Skeletal muscle cell (primary cell): ENCODE data around the gene CEP85L.

ENCODE experiments used
- DNase-seq: peaks from one replicate; pipeline ENCODE4 v3.0.0-alpha.2; 2010; ENCODE audit warnings: low read depth
- H3K4me3 ChIP-seq: 2 replicates; pipeline ENCODE4 v1.5.1; 2011; ENCODE audit warnings: low read depth, mild to moderate bottlenecking, control low read depth, low read length, moderate library complexity

The CEP85L gene

DNA sequence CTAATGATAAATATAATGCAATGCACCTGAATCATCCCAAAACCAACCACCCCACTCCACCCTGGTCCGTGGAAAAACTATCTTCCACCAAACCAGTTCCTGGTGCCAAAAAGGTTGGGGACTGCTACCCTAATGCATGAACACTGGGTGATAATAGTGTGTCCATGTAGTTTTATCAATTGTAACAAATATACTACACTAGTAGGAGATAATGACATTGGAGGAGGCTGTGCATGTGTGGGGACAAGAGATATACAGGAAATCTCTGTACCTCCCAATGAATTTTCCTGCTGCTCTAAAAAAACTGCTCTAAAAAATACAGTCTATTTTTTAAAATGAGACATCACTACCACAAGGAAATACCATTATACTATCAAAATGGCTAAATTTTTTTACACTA is 20.5 kb downstream of the CEP85L start:
- no peak overlapping the region for H3K4me3 ChIP-seq
- DNase-seq: no peak

DNA sequence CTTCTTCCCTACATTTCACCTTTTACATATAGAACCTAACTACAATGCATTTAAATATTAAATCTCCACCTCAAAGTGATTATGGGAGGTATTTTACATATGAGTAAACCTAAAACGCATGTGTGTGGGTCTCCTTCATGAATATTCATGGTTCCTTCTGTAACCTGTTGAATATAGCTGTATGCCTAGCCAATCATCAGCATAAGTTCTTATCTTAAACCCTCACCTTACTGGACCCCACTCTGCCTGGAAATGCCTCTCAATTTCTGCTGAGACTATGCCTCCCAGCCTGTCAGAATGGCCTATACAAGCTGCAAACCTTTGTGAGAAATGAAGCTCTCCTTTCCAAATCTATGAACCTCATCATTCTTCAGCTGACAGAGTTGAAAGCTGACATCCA is 21.3 kb downstream of the CEP85L start:
- no peak overlapping the region for H3K4me3 ChIP-seq
- DNase-seq: no peak

DNA sequence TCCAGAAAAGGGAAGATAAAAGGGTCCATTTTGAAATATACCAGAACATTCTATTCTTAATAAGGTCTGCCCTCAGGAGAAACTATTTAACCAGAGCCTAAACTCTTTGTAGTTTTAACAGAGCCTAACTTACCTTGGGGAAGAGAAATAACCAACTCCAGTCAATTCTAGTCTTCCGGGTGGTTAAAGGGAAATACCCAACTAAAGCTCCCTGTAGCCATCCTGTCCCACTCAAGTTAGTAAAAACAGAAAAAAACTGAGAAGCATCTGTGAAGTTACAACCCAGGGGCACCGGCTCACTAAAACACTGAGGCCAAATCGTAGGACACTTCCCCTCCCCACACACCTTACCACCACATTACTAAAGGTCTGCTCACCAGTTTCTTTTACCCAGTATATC is 23.7 kb downstream of the CEP85L start:
- no peak overlapping the region for H3K4me3 ChIP-seq
- no peak for DNase-seq

DNA sequence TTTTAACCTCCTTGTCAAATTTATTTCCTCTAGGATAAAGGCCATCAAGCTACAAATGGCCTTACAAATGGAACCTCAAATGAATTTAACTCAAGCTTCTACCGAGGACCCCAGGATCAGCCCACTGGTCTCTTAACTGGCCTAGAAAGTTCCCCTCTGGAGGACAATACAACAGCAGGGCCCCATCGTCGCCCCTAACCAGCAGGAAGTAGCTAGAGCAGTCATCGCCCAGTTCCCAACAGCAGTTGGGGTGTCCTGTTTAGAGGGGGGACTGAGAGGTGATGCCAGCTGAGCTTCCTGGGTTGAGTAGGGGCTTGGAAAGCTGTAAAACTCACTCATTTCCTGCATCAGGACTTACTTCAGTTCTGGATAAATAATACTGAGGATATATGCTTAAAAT is 25.6 kb downstream of the CEP85L start:
- H3K4me3 ChIP-seq: no peak overlapping the region
- no peak for DNase-seq

DNA sequence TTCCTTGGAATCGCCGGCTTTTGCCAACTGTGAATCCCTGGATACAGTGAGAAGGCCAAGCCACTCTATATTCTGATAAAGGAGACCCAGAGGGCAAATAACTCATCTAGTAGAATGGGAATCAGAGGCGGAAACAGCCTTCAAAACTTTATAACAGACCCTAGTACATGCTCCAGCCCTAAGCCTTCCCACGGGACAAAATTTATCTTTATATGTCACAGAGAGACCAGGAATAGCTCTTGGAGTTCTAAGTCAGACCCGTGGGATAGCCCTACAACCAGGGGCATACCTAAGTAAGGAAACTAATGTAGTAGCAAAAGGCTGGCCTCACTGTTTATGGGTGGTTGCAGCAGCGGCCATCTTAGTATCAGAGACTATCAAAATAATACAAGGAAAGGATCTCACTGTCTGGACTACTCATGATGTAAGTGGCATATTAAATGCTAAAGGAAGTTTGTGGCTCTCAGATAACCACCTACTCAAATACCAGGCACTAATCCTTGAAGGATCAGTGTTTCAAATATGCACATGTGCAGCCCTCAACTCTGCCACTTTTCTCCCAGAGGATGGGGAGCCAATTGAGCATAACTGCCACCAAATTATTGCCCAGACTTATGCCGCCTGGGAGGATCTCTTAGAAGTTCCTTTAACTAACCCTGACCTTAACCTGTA is 29.5 kb downstream of the CEP85L start:
- DNase-seq: no peak
- no peak overlapping the region for H3K4me3 ChIP-seq

DNA sequence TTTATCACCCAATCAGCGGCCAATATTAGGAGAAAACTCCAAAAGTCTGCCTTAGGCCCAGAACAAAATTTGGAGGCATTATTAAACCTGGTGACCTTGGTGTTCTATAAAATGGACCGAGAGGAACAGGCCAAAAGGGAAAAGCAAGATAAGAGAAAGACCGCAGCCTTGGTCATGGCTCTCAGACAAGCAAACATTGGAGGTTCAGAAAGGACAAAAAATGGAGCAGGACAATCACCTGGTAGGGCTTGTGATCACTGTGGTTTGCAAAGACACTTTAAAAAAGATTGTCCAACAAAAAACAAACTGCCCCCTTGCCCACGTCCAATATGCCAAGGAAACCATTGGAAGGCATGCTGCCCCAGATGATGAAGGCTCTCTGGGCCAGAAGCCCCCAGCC is 31.2 kb downstream of the CEP85L start:
- DNase-seq: no peak

DNA sequence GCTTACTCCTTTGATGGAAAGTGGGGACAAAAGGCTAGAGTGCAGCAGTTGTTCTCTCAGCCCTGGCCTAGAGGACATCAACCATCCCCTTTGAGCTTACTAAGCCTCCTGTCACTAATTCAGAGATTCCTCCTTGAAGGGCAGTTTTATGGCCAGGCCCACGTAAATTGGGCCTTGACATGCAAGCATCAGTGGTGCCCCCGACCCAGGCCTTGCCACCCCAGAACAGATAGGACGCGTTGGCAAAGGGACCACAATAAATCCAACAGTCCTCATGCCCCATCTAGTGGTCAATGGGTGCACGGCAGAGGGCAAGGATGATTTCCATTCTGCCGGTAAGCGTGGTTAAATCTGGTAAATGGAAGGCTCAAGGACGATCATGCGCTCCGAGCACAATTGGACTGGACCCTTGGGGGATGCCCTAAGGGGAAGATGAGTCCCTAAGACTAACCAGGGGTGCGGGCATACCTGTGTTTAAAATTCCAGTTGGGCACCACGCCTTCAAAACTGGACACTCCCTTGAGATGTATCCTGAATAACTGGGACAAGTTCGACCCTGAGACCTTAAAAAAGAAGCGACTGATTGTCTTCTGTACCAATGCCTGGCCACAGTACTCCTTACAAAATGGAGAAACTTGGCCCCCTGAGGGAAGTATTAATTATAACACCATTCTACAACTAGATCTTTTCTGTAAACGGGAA is 32.6 kb downstream of the CEP85L start:
- DNase-seq: no peak
- H3K4me3 ChIP-seq: no peak overlapping the region

More for the DNA sequence above, 31.2 kb downstream of the CEP85L start:
- no peak overlapping the region for H3K4me3 ChIP-seq

DNA sequence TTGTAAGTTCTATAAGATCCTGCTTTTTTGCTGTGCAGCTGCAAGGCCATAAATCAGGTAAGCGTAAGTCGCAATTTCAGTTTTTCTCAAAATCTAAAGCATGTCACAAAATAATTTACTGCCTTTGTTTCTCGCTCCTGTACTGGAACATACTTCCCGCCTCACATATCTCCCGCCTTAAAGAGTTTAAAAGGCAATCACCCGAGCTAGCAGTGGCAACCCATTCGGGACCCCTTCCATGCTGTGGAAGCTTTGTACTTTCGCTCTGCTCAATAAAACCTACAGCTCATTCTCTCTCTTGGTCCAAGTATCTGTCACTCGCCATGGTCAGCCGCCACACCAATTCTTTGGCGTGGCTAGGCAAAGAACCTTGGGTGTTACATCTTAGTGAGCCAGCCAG is 34.0 kb downstream of the CEP85L start:
- DNase-seq: no peak
- no peak overlapping the region for H3K4me3 ChIP-seq

DNA sequence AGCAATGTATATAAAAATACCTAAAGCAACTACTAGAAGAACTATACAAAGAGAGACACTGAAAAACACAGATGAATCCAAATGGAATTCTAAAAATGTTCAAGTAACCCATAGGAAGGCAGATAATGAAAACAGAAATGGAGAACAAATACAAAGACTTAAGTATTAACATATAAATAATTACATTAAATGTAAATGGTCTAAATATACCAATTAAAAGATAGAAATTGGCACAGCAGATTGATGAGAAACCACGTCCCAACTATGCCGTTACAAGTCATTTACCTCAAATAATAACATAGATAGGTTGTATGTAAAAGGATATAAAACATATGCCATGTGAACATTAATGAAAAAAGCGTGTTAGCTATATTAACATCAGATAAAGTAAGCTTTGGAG is 40.1 kb downstream of the CEP85L start:
- no peak for DNase-seq
- no peak overlapping the region for H3K4me3 ChIP-seq

DNA sequence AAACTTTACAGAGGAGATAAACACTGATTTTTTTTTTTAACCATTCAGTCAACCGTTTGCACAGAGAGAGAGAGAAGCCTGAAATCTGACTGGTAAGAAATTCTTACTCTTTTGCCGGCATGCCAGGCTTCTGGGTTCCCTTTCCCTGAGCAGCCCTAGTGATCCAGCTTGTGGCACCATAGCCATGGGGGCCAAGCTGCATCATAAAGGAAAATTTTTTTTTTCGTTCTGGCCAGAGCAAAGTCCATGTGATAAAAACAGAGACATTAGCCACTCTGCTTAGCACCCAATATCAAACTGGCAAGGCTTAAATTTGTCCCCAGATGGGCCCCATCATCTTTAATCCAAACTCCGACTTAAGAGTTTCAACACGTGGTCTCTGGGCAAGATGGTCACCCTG is 44.5 kb downstream of the CEP85L start:
- DNase-seq: no peak
- H3K4me3 ChIP-seq: no peak overlapping the region

DNA sequence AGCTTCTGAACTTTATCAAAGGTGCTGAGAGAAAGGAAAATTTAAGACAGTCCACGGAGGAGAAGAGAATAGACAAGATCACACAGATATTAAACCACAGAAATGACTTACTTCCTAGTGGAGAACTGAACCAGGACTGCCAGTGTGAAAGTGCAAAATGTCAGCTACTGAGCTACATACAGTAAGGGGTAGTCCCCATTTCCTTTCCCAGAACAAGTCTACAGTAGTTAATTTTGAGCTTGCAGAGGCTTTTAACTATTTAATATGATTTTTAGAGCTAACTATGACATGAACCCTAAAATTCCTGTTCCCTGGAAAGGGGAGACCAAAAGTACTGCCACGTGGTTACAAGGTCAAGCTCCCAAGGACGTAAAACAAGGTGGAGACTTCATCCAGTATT is 45.1 kb downstream of the CEP85L start:
- H3K4me3 ChIP-seq: no peak overlapping the region
- DNase-seq: no peak

DNA sequence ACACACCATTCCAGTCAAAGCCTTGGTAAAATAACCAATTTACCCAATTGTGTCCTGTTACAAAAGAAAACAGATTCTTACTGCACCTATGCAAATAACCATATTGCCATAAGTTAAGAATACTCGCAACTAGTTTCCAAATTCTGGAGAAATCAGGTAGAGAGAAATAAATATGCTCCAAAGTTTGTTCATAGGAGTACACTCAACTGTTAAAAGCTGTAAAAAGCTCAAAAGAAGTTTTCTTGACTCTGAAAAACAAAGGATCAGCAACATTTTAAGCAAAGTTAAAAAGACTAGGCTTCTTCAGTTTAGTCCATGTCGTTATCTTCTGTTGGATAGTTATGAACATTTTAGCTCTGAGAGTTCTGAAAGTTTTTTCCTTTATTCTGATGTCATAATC is 48.0 kb downstream of the CEP85L start:
- no peak overlapping the region for H3K4me3 ChIP-seq
- no peak for DNase-seq

DNA sequence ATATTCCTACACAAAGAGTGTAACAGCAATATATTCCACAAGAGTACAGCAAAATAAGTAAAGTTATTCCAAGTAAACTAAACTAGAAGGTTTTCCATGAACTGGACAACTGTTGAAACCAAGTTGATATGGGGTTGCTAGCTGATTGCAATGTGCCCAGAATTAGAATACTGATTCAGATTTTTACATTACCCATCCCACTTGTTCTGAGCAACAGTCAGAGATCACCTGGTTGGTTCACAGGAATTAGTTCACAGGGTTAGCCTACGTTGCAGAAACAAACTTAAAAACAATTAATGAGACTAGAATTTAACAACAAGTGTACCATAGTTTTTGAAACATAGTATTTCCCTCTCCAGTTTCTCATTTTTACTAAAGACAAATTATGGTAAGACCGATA is 49.1 kb downstream of the CEP85L start:
- no peak for DNase-seq
- no peak overlapping the region for H3K4me3 ChIP-seq

DNA sequence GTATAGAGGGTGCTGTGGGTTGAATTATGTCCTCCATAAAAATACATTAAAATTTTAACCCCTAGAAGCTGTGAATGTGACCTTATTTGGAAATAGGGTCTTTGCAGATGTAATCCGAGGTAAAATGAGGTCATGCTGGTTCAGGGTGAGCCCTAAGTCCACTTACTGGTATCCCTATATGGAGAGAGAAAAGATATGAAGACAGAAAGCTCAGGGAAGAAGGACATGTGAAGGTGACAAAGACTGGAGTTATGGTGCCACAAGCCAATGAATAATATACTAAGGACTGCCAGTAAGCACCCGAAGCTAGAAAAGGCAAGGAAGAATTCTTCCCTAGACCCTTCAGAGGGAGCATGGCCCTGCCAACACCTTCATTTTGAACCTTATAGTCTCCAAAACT is 53.1 kb downstream of the CEP85L start:
- no peak overlapping the region for H3K4me3 ChIP-seq
- DNase-seq: no peak

DNA sequence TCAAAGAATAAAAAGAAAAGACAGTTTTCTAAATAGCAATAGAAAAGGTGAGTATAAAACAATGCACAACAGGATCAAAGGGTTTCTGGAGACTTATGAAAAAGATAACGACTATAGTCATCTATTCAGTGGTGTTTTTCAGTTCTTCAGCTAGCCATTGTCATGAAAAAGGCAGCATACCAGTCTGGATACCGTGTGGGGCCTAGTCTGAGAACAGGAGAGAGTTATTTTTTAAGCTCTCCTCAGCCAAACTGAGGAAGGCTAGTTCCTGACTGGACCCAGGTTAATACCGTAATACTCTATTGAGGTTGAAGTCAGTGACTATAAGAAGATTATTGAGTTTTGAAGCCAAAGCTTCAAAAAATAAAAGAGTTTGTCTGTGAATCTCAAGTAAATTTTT is 53.8 kb downstream of the CEP85L start:
- no peak overlapping the region for H3K4me3 ChIP-seq
- no peak for DNase-seq

DNA sequence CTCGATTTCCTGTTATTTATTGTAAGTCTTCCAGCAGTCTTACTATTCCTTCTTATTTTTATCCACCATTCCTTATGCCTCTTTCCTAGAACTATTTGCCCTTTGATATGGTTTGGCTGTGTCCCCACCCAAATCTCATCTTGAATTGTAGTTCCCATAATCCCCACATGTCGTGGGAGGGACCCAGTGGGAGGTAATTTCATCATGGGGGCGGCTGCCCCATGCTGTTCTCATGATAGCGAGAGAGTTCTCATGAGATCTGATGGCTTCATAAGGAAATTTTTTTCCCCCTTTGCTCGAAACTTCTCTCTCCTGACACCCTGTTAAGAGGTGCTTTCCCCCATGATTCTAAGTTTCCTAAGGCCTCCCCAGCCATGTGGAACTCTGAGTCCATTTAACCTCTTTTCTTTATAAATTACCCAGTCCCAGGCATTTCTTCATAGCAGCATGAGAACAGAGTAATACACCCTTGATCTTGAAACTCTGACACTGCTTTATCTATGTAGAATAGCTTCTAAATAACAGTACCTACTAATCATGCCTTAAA is 54.5 kb downstream of the CEP85L start:
- DNase-seq: no peak
- H3K4me3 ChIP-seq: no peak overlapping the region

DNA sequence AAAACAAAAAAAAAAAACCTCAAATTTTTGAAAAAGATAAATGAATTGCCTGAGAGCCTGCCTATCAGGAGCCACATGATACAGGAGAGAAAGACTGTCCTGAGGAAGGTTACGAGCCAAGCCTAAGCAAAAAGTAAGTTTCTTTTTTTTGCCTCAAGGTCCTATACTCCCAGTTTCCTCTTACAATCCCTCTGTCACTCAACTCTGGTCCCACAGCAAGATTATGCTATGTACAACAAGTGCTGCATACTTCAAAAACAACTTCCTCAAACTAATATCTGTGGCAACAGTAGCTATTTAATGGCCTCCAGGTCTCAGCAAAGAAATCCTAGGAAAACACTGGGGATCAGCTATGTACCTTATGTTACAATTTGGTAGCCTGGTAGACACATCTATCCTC is 56.5 kb downstream of the CEP85L start:
- H3K4me3 ChIP-seq: no peak overlapping the region
- DNase-seq: no peak

DNA sequence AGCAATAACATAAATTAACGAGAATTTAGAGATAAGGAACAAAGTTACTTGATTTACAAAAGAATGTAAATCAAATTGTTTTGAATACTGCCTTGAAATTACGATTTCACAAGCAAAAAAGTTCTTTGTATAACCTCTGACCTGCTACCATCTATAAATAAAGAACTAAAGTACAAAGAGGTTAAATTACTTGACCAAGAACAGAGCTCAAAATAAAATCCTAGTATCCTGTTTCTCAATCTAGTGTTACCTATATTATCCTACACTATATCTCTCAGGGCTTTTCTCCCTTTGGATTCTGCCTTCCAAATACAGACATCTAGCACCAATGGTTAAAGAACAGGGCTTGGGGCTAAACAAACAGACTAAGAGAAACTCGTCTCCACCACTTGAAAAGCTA is 59.5 kb downstream of the CEP85L start:
- H3K4me3 ChIP-seq: no peak overlapping the region
- no peak for DNase-seq

DNA sequence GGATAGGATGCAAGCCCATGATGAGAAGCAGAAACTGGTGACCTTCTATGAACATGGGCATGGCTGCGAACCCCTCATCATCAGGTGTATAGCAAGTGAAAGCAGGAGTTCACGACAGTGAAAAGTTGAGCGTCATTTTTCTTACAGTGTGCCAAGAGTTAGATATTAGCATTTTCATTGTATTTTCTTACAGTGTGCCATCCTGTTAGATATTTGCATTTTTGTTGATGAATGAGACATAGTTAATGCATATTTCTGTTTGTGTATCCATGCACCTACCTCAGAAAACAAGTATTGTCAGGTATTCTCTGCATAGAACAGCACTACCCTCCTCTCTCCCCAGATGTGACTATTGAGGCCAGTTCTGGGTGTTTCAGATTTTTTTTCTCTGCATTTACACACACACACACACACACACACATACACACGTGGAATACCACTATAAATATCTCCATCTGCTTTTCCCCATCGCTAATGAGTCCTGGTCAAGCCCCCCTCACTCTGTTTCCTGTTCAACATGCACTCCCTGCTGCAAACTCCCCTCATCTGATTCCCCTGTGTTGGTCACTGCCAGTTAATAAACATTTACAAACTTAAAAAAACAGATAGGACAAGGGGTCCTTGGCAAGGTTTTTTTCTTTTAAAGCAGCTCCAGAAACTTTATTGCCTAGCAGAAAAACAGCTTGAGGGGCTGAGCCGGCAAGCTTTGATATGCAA is 61.6 kb downstream of the CEP85L start:
- DNase-seq: no peak
- no peak overlapping the region for H3K4me3 ChIP-seq

DNA sequence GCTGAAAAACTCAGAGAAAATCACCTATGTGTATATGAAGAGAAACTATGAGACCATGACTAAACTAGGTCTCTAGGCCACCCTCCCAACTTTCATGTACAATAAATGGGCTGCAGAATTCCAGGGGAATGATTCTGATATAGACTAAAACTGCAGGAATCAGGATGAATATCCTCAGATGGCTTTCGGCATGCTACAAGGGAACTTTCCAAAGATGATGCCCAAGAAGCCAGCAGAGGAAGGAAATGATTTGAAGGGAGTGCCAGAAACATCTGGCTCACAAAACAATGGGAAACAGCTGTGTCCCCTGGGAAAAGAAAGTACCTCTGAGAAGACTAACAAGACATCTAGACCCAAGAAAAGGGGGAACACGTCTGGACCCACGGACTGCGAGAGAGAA is 62.2 kb downstream of the CEP85L start:
- no peak overlapping the region for H3K4me3 ChIP-seq
- no peak for DNase-seq

DNA sequence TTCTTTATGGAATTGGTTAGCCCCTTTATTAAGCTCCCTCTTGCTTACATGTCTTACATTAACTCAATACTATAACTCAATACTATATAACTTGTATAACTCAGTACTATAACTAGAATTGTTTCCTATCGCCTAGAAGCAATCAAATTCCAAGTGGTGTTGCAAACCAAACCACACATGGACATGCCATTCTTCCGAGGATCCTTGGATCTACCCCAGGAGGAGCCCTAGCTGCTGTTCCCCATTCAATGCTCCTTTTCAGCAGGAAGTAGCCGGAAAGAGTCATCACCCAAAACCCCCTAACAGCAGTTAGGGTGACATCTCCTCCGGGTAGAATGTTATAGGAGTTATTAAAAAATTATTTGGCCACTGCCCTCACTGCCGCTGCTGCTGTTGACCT is 62.8 kb downstream of the CEP85L start:
- no peak overlapping the region for H3K4me3 ChIP-seq
- DNase-seq: no peak
